Esophagus muscularis mucosa (tissue), 4 donors: Measurements from ENCODE around the gene ABI1. TPM values are rescaled to one million over a fixed set of nuclear protein-coding genes. Genes with fewer than 3 reads are reported as not detected.

Source experiments
- DNase-seq: peaks from one replicate; pipeline ENCODE4 v3.0.0-alpha.2; 2017; ENCODE audit errors: extremely low spot score
- H3K27ac ChIP-seq, 4 donors: fragments of 200-600 bp; sonication (generic); replicated peaks in 1 of 4; 1 replicate in 3 of 4; 2 replicates in 1 of 4; pipeline ENCODE4 v1.5.1; 2016 to 2019; ENCODE audit warnings: mild to moderate bottlenecking in 1 of 4
- H3K27me3 ChIP-seq, 4 donors: fragments of 200-600 bp; sonication (generic); one replicate each; pipeline versions ENCODE4 v1.5.1 to v1.6.0; 2016 to 2019
- H3K36me3 ChIP-seq, 4 donors: fragments of 200-600 bp; sonication (generic); one replicate each; pipeline ENCODE4 v1.5.1; 2016 to 2019
- H3K4me1 ChIP-seq, 4 donors: fragments of 200-600 bp; sonication (generic); one replicate each; pipeline ENCODE4 v1.5.1; 2016 to 2019
- H3K4me3 ChIP-seq, 4 donors: fragments of 200-600 bp; sonication (generic); 1 replicate in 2 of 4; 2 replicates in 2 of 4; pipeline ENCODE4 v1.5.1; 2016 to 2019; ENCODE audit warnings: mild to moderate bottlenecking in 4 of 4, moderate library complexity in 1 of 4
- H3K9me3 ChIP-seq, 4 donors: fragments of 200-600 bp; sonication (generic); 1 replicate in 3 of 4; 2 replicates in 1 of 4; pipeline ENCODE4 v1.5.1; 2016 to 2019
- EP300 ChIP-seq: sonication (generic); formaldehyde crosslinking; IDR thresholded peaks from one replicate; pipeline ENCODE4 v1.6.1; 2017; ENCODE audit warnings: antibody characterized with exemption
- POLR2A ChIP-seq: fragments of 450-650 bp; IDR thresholded peaks from one replicate; pipeline ENCODE4 v1.6.1; 2017; ENCODE audit warnings: antibody characterized with exemption, moderate library complexity, mild to moderate bottlenecking, low read depth
- POLR2AphosphoS5 ChIP-seq, 2 donors: sonication (generic); formaldehyde crosslinking; IDR thresholded peaks; one replicate each; pipeline ENCODE4 v1.6.1; 2017; ENCODE audit warnings: antibody characterized with exemption in 2 of 2
- WGBS: methylation state at CpG from one replicate; pipeline ENCODE4 v1.1.5; 2018; 5-methylcytosine and 5-hydroxymethylcytosine counted together
- intact Hi-C: fragments of 100-400 bp; cut with DNase I; formaldehyde crosslinking; loops from one replicate; pipeline ENCODE4 v1.15.1; 2023
- total RNA-seq, 4 donors: library from RNA; depleted of rRNA; stranded (reverse); fragments of >200 nt; gene quantifications; one replicate each; pipeline versions ENCODE4 v1.1.0 to v1.2.1, GENCODE V29; 2016
- TF ChIP-seq, protein P1 (sequence below), 3 experiments: fragments of 200-600 bp in 2 of 3; fragments of 450-650 bp in 1 of 3; sonication (generic) in 2 of 3; IDR thresholded peaks; one replicate each; pipeline ENCODE4 v1.5.1; 2017 to 2019; ENCODE audit warnings: antibody characterized with exemption in 3 of 3, mild to moderate bottlenecking in 2 of 3, moderate library complexity in 1 of 3

The ABI1 gene
- total RNA-seq, 4 donors from 2014 or later, result 37.4 to 57.7 (median 43.5) TPM

DNA sequence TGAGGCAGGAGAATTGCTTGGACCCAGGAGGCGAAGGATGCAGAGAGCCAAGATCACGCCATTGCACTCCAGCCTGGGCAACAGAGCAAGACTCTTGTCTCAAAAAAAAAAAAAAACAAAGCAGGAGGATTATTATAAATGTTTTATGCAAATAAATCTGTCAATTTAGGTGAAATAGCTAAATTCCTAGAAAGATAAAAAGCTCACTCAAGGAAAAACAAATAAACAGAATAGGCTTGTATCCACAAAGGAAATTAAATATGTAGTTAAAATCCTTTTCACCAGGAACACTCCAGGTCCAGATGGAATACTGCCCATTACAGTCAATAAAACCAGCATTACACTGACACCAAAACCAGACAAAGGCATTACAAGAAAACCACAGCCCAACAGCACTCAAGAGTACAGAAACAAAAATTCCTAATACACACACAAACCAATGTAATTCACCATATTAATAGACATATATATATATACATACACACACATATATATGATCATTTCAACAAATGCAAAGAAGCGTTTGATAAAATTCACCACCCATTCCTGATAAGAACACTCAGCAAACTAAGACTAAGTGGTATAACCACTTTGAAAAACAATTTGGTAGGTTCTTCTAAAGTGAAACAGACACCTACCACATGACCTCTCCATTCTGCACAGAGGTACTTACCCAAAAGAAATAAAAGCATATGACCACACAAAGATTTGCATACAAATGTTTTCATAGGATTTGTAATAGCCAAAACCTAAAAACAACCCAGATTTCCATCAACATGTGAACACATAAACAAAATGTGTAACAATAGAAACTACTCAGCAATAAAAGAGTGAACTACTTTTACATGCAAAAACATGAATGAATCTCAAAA, 38.8 kb downstream of the ABI1 start:
- 94% methylated on average over 3 of the region's 3 CpGs for WGBS

GRCh38 chr10:26815500-26815899, 45.3 kb downstream of the ABI1 start:
- H3K36me3 ChIP-seq, result no peaks in the 10 kb centered on the region
- H3K27ac ChIP-seq, result no peak overlapping the region
- TF ChIP-seq POLR2A (no peak), POLR2AphosphoS5 (IDR thresholded peaks at IDR 0.05) (no peak), EP300 (no peak)
- TF ChIP-seq, protein P1, sequence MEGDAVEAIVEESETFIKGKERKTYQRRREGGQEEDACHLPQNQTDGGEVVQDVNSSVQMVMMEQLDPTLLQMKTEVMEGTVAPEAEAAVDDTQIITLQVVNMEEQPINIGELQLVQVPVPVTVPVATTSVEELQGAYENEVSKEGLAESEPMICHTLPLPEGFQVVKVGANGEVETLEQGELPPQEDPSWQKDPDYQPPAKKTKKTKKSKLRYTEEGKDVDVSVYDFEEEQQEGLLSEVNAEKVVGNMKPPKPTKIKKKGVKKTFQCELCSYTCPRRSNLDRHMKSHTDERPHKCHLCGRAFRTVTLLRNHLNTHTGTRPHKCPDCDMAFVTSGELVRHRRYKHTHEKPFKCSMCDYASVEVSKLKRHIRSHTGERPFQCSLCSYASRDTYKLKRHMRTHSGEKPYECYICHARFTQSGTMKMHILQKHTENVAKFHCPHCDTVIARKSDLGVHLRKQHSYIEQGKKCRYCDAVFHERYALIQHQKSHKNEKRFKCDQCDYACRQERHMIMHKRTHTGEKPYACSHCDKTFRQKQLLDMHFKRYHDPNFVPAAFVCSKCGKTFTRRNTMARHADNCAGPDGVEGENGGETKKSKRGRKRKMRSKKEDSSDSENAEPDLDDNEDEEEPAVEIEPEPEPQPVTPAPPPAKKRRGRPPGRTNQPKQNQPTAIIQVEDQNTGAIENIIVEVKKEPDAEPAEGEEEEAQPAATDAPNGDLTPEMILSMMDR (IDR thresholded peaks at IDR 0.05), result no peak
- no peak overlapping the region for H3K4me3 ChIP-seq
- peaks cover 0 to 14% (median 9%) of the 10 kb centered on the region in 4 donors for H3K4me1 ChIP-seq
- intact Hi-C loops, result no loop called here
- 82% methylated on average over 2 of the region's 2 CpGs for WGBS
- DNase-seq, result no peak
- H3K27me3 ChIP-seq, result no peaks in the 10 kb centered on the region
- no peaks in the 10 kb centered on the region for H3K9me3 ChIP-seq

More for the DNA sequence above, 38.8 kb downstream of the ABI1 start:
- no peak for DNase-seq
- Histone ChIP-seq H3K4me3 (no peak overlapping the region), H3K27ac (no peak overlapping the region), H3K4me1 (peaks cover 0 to 13% (median 8%) of the 10 kb centered on the region in 4 donors), H3K9me3 (no peaks in the 10 kb centered on the region), H3K36me3 (peaks cover 0 to 8% (median 4%) of the 10 kb centered on the region in 4 donors), H3K27me3 (no peaks in the 10 kb centered on the region)
- TF ChIP-seq POLR2A, result no peak
- TF ChIP-seq EP300, result no peak
- intact Hi-C loops, result no loop called here

- Histone ChIP-seq H3K27ac (no peak overlapping the region), H3K4me1 (peaks cover 0 to 16% (median 8%) of the 10 kb centered on the region in 4 donors), H3K4me3 (no peak overlapping the region), H3K36me3 (no peaks in the 10 kb centered on the region), H3K9me3 (no peaks in the 10 kb centered on the region), H3K27me3 (no peaks in the 10 kb centered on the region)
- WGBS, result 78% methylated on average over 7 of the region's 7 CpGs
- no peak for DNase-seq
- TF ChIP-seq POLR2A (no peak), EP300 (no peak), POLR2AphosphoS5 (IDR thresholded peaks at IDR 0.05) (no peak)
- TF ChIP-seq, protein P1 (IDR thresholded peaks at IDR 0.05), result no peak
- intact Hi-C loops, result no loop called here
These were observed 50.2 kb downstream of the ABI1 start for GRCh38 chr10:26810435-26811026.

GRCh38 chr10:26809973-26810372, 50.8 kb downstream of the ABI1 start:
- H3K4me3 ChIP-seq, result no peak overlapping the region
- H3K4me1 ChIP-seq, result peaks cover 0 to 22% (median 13%) of the 10 kb centered on the region in 4 donors
- H3K27me3 ChIP-seq, result no peaks in the 10 kb centered on the region
- no peaks in the 10 kb centered on the region for H3K9me3 ChIP-seq
- H3K36me3 ChIP-seq, result no peaks in the 10 kb centered on the region
- WGBS, result 95% methylated on average over 1 of the region's 1 CpG
- TF ChIP-seq POLR2AphosphoS5 (IDR thresholded peaks at IDR 0.05), result no peak
- TF ChIP-seq EP300, result no peak
- TF ChIP-seq POLR2A, result no peak
- TF ChIP-seq, protein P1 (IDR thresholded peaks at IDR 0.05), result no peak
- DNase-seq, result no peak
- intact Hi-C loops, result no loop called here
- H3K27ac ChIP-seq, result no peak overlapping the region

DNA sequence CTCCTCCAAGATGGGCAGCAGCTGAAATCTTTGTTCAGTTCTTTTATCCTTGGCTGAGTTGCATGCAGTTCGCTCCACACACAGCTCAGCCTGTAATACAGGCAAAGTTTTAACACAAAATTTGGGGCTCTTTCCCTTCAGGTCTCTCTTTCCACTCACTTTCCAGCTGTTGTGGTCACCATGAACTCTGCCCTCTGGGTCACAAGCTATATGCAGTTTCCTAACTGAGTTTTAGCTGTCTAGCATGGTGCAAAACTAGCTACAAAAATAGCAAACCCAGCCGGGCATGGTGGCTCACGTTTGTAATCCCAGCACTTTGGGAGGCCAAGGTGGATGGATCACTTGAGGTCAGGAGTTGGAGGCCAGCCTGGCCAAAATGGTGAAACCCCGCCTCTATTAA, 53.2 kb downstream of the ABI1 start:
- H3K27ac ChIP-seq, result no peak overlapping the region
- no peaks in the 10 kb centered on the region for H3K27me3 ChIP-seq
- intact Hi-C loops, result no loop called here
- peaks cover 14 to 46% (median 38%) of the 10 kb centered on the region in 4 donors for H3K4me1 ChIP-seq
- H3K4me3 ChIP-seq, result no peak overlapping the region
- no peak for DNase-seq
- TF ChIP-seq POLR2A, result no peak
- no peak for TF ChIP-seq POLR2AphosphoS5 (IDR thresholded peaks at IDR 0.05)
- no peak for TF ChIP-seq EP300
- TF ChIP-seq, protein P1 (IDR thresholded peaks at IDR 0.05), result no peak
- no peaks in the 10 kb centered on the region for H3K36me3 ChIP-seq
- no peaks in the 10 kb centered on the region for H3K9me3 ChIP-seq
- 90% methylated on average over 4 of the region's 4 CpGs for WGBS
